Osteocyte (in vitro differentiated cells): ENCODE data around the gene KLC4. TPM values are rescaled to one million over a fixed set of nuclear protein-coding genes. Genes with fewer than 3 reads are reported as not detected.

Source experiments
- DNase-seq: peaks from one replicate; pipeline ENCODE4 v3.0.0; 2021; ENCODE audit warnings: mixed read lengths; ENCODE audit not compliant: unreplicated experiment; ENCODE audit errors: extremely low spot score
- H3K27ac Mint-ChIP-seq: one replicate; pipeline ENCODE4 v1.8.0; 2021; ENCODE audit warnings: mild to moderate bottlenecking, mixed read lengths; ENCODE audit not compliant: unreplicated experiment
- H3K27me3 Mint-ChIP-seq: one replicate; pipeline ENCODE4 v1.8.0; 2021; ENCODE audit warnings: mixed read lengths; ENCODE audit not compliant: unreplicated experiment
- H3K36me3 Mint-ChIP-seq: one replicate; pipeline ENCODE4 v1.8.0; 2021; ENCODE audit warnings: mixed read lengths; ENCODE audit not compliant: unreplicated experiment
- H3K4me1 Mint-ChIP-seq: one replicate; pipeline ENCODE4 v1.8.0; 2021; ENCODE audit warnings: mixed read lengths; ENCODE audit not compliant: unreplicated experiment
- H3K4me3 Mint-ChIP-seq: one replicate; pipeline ENCODE4 v1.8.0; 2021; ENCODE audit warnings: mild to moderate bottlenecking, moderate library complexity, mixed read lengths; ENCODE audit not compliant: unreplicated experiment
- H3K9me3 Mint-ChIP-seq: one replicate; pipeline ENCODE4 v1.8.0; 2021; ENCODE audit warnings: mixed read lengths; ENCODE audit not compliant: unreplicated experiment
- total RNA-seq: library from RNA; stranded (reverse); gene quantifications from 2 replicates; pipeline ENCODE4 v1.2.1, GENCODE V29; 2021
- TF ChIP-seq, protein P1 (sequence below): fragments of 200-600 bp; sonication (generic); IDR thresholded peaks from 2 replicates; pipeline ENCODE4 v1.5.0; 2021; ENCODE audit warnings: antibody characterized with exemption, mild to moderate bottlenecking, moderate library complexity

Gene KLC4
- total RNA-seq, 1 donor from 2014 or later, result 44.5 TPM

- Mint-ChIP-seq H3K27ac (no peak overlapping the region), H3K27me3 (no peaks in the 10 kb centered on the region), H3K4me1 (peaks cover 3% of the 10 kb centered on the region), H3K4me3 (no peak overlapping the region), H3K9me3 (no peaks in the 10 kb centered on the region), H3K36me3 (peaks cover 45% of the 10 kb centered on the region)
- DNase-seq, result no peak
- TF ChIP-seq, protein P1, sequence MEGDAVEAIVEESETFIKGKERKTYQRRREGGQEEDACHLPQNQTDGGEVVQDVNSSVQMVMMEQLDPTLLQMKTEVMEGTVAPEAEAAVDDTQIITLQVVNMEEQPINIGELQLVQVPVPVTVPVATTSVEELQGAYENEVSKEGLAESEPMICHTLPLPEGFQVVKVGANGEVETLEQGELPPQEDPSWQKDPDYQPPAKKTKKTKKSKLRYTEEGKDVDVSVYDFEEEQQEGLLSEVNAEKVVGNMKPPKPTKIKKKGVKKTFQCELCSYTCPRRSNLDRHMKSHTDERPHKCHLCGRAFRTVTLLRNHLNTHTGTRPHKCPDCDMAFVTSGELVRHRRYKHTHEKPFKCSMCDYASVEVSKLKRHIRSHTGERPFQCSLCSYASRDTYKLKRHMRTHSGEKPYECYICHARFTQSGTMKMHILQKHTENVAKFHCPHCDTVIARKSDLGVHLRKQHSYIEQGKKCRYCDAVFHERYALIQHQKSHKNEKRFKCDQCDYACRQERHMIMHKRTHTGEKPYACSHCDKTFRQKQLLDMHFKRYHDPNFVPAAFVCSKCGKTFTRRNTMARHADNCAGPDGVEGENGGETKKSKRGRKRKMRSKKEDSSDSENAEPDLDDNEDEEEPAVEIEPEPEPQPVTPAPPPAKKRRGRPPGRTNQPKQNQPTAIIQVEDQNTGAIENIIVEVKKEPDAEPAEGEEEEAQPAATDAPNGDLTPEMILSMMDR, result no peak
Observed at GRCh38 chr6:43029120-43029519, 30.3 kb upstream of the KLC4 start.

GRCh38 chr6:43032326-43032725 lies 27.1 kb upstream of the KLC4 start:
- TF ChIP-seq, protein P1, result no peak
- DNase-seq, result no peak
- no peaks in the 10 kb centered on the region for H3K27me3 Mint-ChIP-seq
- no peak overlapping the region for H3K4me3 Mint-ChIP-seq
- H3K27ac Mint-ChIP-seq, result no peak overlapping the region
- H3K9me3 Mint-ChIP-seq, result no peaks in the 10 kb centered on the region
- H3K4me1 Mint-ChIP-seq, result no peaks in the 10 kb centered on the region
- peaks cover 38% of the 10 kb centered on the region for H3K36me3 Mint-ChIP-seq

DNA sequence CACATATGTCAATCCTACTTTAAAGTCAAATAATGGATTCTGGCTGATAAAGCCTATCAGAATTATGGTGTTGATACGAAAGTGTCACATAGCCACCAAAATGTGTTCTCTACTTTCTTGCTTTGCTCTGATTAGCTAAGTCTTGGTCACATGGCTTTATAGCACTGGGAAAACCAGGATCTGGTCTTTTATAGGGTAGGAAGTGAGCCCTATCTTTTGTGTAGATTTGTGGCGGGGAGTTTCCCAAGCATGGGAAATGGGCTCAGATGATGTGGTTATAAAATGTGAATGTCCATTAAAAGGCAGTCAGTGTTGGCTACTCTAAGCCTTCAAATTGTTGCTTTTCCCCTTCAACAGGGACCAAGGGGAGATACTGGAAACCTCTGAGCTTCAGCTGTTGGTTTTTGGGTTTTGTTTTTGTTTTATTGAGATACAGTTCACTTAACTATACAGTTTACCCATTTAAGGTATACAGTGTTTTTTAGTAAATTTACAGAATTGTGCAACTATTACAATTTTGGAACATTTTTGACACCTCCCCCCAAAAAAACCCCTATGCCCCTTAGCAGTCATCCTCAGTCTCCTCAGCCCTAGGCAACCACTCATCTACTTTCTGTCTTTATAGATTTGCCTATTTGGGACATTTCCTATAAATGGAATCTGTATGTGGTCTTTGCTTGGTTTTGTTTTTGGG lies 25.8 kb upstream of the KLC4 start:
- H3K27me3 Mint-ChIP-seq, result no peaks in the 10 kb centered on the region
- H3K4me1 Mint-ChIP-seq, result no peaks in the 10 kb centered on the region
- H3K9me3 Mint-ChIP-seq, result no peaks in the 10 kb centered on the region
- peaks cover 45% of the 10 kb centered on the region for H3K36me3 Mint-ChIP-seq
- H3K4me3 Mint-ChIP-seq, result no peak overlapping the region
- DNase-seq, result no peak
- H3K27ac Mint-ChIP-seq, result no peak overlapping the region
- TF ChIP-seq, protein P1, result no peak

DNA sequence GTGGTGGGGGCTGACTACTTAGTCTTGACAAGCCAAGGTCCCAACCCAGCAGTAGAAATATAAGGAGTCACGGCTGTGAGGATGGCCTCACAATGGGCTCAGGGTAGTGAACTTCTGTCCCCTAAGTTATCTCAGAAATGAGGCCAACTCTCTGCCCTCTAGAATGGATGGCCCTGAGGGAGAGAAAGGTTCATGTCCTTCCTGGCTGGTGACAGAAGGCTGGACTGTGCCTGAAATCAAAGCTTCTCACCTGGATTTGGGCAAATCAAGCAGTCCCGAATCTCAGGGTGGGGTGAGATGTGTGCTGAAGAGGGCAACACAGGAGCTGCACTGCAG lies 25.3 kb upstream of the KLC4 start:
- Mint-ChIP-seq H3K27ac (no peak overlapping the region), H3K27me3 (no peaks in the 10 kb centered on the region), H3K4me1 (no peaks in the 10 kb centered on the region), H3K36me3 (peaks cover 45% of the 10 kb centered on the region), H3K9me3 (no peaks in the 10 kb centered on the region), H3K4me3 (no peak overlapping the region)
- no peak for DNase-seq
- TF ChIP-seq, protein P1, result no peak

GRCh38 chr6:43035495-43036194 lies 23.8 kb upstream of the KLC4 start:
- TF ChIP-seq, protein P1, result no peak

More at GRCh38 chr6:43035495-43036194, 23.8 kb upstream of the KLC4 start:
- Mint-ChIP-seq H3K27me3 (no peaks in the 10 kb centered on the region), H3K36me3 (peaks cover 43% of the 10 kb centered on the region), H3K9me3 (no peaks in the 10 kb centered on the region), H3K4me3 (no peak overlapping the region), H3K4me1 (no peaks in the 10 kb centered on the region), H3K27ac (peak overlapping the region; percentile 31)
- DNase-seq, result no peak
